ENCODE measurements around the gene KIF22. TPM values are rescaled to one million over a fixed set of nuclear protein-coding genes. Genes with fewer than 3 reads are reported as not detected.

The KIF22 gene
- total and polyA plus RNA-seq, 9 of the 15 experiments (the other 6 are each of a cell fraction or from before 2014, with no cell fraction given), result 8.7 to 232 (median 131) TPM

GRCh38 chr16:29805232-29806098 is 14.9 kb downstream of the KIF22 start (continued):
- TF ChIP-seq ZBTB2 (IDR thresholded peaks at IDR 0.05) (0 out of 2 replicates have a peak, but pooled peaks have one; percentile 22), E2F1 (CRISPR knock-in tag; IDR thresholded peaks at IDR 0.05) (peak; percentile 95; the same call in 1 of the 2 replicates), NCOA6 (IDR thresholded peaks at IDR 0.05) (no peak), POLR2AphosphoS2 (IDR thresholded peaks at IDR 0.05; ENCODE audit: low read length) (peak; percentile 99), CREB1 (IDR thresholded peaks at IDR 0.05) (peak; percentile 74), CREB1 (CRISPR knock-in tag; IDR thresholded peaks at IDR 0.05) (peak; percentile 65; the same call in 1 of the 2 replicates), THAP12 (CRISPR knock-in tag; IDR thresholded peaks at IDR 0.05) (0 out of 2 replicates have a peak, but pooled peaks have one; percentile 60), C11orf30 (IDR thresholded peaks at IDR 0.05; ENCODE audit: low read depth) (peak; percentile 78), HDAC1 (IDR thresholded peaks at IDR 0.05) (peak in 1 of 2 experiments; percentile 49; a peak in 1 of 4 replicates), ZNF583 (CRISPR knock-in tag; IDR thresholded peaks at IDR 0.05) (peak; percentile 81; the same call in 1 of the 2 replicates), KAT8 (IDR thresholded peaks at IDR 0.05; ENCODE audit: low read depth) (no peak), ELF2 (CRISPR knock-in tag; IDR thresholded peaks at IDR 0.05) (no peak), PPARD (CRISPR knock-in tag; IDR thresholded peaks at IDR 0.05) (no peak), SRSF9 (IDR thresholded peaks at IDR 0.05; ENCODE audit: borderline replicate concordance, low read depth, low read length) (no peak), RUNX1 (IDR thresholded peaks at IDR 0.05; ENCODE audit: low read depth) (no peak), CREBBP (IDR thresholded peaks at IDR 0.05; ENCODE audit: low read depth, low read length) (no peak), BCOR (IDR thresholded peaks at IDR 0.05) (no peak), CTCF (IDR thresholded peaks at IDR 0.05 in 2 of 3, conservative IDR thresholded peaks at IDR 0.05 in 1 of 3; ENCODE audit: insufficient read depth in 2 of 3, low read depth in 1 of 3, low read length in 3 of 3) (no peak; a peak in 1 of 6 replicates), MECOM (CRISPR knock-in tag; IDR thresholded peaks at IDR 0.05) (no peak), PTBP1 (IDR thresholded peaks at IDR 0.05; ENCODE audit: low read depth, low read length) (0 out of 2 replicates have a peak, but pooled peaks have one; percentile 53), ZFP36 (IDR thresholded peaks at IDR 0.05; ENCODE audit: low read depth, low read length, partially characterized antibody) (no peak), ZNF766 (CRISPR knock-in tag; conservative IDR thresholded peaks at IDR 0.05) (peak; percentile 95), SMAD1 (IDR thresholded peaks at IDR 0.05; ENCODE audit: low read depth, low read length, partially characterized antibody) (peak; percentile 69)

Measured in K562 (cell line).